ENCODE data around the gene RRP1B. TPM values are rescaled to one million over a fixed set of nuclear protein-coding genes. Genes with fewer than 3 reads are reported as not detected.

The RRP1B gene, protein sequence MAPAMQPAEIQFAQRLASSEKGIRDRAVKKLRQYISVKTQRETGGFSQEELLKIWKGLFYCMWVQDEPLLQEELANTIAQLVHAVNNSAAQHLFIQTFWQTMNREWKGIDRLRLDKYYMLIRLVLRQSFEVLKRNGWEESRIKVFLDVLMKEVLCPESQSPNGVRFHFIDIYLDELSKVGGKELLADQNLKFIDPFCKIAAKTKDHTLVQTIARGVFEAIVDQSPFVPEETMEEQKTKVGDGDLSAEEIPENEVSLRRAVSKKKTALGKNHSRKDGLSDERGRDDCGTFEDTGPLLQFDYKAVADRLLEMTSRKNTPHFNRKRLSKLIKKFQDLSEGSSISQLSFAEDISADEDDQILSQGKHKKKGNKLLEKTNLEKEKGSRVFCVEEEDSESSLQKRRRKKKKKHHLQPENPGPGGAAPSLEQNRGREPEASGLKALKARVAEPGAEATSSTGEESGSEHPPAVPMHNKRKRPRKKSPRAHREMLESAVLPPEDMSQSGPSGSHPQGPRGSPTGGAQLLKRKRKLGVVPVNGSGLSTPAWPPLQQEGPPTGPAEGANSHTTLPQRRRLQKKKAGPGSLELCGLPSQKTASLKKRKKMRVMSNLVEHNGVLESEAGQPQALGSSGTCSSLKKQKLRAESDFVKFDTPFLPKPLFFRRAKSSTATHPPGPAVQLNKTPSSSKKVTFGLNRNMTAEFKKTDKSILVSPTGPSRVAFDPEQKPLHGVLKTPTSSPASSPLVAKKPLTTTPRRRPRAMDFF
- 30.7 TPM for total RNA-seq (2021; ENCODE audit: unreplicated experiment)
- 13.6 TPM for polyA plus RNA-seq (2012; ENCODE audit: insufficient read length)
- percentile 73 among the genes with signal in this experiment for Bru-seq, nascent RNA
- BruChase-seq, experiment 1, labeled RNA remaining after a 2-hour chase = percentile 86 among the genes with signal in this experiment
- percentile 91 among the genes with signal in this experiment for BruChase-seq, experiment 2, labeled RNA remaining after a 6-hour chase
- long read RNA-seq, partial matches to known transcripts = 36 of 37 reads
- long read RNA-seq, other reads (novel, unspliced or antisense) = 1 of 37 reads

DNA sequence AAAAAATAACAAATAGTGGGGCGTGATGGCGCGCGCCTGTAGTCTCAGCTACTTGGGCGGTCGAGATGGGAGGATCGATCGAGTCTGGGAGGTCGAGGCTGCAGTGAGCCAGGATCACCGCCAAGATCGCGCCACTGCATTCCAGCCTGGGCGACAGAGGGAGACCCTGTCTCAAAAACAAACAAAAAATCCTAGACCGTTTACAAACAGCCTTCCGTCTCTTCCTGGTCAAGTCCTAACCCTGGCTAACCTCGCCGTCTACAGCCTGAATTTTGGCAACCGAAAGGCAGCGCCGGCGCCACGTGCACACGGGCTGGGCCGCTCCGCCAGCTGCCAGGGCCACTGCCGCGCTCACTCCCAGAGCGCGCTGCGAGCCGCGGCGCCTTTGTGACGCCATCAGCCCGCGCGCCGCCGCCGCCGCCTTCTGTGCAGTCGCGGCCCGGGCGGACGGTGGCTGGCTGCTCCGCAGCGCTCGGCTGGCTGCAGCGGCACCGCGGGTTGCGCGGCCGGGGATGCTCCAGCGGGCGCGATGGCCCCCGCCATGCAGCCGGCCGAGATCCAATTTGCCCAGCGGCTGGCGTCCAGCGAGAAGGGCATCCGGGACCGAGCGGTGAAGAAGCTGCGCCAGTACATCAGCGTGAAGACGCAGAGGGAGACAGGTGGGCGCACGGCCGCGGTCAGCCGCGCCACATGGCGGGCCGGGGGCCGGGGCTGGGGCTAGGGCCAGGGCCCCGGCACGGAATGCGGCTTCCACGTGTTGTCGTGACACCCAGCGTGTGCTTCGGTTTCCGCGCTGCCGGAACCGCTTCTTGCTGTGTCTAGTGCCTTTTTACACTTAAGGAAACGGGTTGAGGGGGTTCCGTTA lies at the start of gene RRP1B, which contains the start of gene HSF2BP:
RRP1B (plus strand) TSS at position 425 of the 865 bp plus-strand sequence; CDS start at position 530, 105 bp downstream.
HSF2BP (minus strand) TSS at position 353 of the 865 bp plus-strand sequence. CDS start 1,392 bp downstream, outside the sequence.
- TF ChIP-seq, protein P1, sequence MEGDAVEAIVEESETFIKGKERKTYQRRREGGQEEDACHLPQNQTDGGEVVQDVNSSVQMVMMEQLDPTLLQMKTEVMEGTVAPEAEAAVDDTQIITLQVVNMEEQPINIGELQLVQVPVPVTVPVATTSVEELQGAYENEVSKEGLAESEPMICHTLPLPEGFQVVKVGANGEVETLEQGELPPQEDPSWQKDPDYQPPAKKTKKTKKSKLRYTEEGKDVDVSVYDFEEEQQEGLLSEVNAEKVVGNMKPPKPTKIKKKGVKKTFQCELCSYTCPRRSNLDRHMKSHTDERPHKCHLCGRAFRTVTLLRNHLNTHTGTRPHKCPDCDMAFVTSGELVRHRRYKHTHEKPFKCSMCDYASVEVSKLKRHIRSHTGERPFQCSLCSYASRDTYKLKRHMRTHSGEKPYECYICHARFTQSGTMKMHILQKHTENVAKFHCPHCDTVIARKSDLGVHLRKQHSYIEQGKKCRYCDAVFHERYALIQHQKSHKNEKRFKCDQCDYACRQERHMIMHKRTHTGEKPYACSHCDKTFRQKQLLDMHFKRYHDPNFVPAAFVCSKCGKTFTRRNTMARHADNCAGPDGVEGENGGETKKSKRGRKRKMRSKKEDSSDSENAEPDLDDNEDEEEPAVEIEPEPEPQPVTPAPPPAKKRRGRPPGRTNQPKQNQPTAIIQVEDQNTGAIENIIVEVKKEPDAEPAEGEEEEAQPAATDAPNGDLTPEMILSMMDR (IDR thresholded peaks at IDR 0.05) = no peak
- TF ChIP-seq SIN3A (IDR thresholded peaks at IDR 0.05; ENCODE audit: borderline replicate concordance, insufficient read depth, low read depth, low read length) (peak; percentile 66; the same call in 1 of the 2 replicates), POLR2AphosphoS5 (IDR thresholded peaks at IDR 0.05; ENCODE audit: low read depth, low read length) (peak; percentile 81), TCF7L2 (IDR thresholded peaks at IDR 0.05; ENCODE audit: low read depth, low read length) (peak; percentile 94)
- TF ChIP-seq, protein P2, sequence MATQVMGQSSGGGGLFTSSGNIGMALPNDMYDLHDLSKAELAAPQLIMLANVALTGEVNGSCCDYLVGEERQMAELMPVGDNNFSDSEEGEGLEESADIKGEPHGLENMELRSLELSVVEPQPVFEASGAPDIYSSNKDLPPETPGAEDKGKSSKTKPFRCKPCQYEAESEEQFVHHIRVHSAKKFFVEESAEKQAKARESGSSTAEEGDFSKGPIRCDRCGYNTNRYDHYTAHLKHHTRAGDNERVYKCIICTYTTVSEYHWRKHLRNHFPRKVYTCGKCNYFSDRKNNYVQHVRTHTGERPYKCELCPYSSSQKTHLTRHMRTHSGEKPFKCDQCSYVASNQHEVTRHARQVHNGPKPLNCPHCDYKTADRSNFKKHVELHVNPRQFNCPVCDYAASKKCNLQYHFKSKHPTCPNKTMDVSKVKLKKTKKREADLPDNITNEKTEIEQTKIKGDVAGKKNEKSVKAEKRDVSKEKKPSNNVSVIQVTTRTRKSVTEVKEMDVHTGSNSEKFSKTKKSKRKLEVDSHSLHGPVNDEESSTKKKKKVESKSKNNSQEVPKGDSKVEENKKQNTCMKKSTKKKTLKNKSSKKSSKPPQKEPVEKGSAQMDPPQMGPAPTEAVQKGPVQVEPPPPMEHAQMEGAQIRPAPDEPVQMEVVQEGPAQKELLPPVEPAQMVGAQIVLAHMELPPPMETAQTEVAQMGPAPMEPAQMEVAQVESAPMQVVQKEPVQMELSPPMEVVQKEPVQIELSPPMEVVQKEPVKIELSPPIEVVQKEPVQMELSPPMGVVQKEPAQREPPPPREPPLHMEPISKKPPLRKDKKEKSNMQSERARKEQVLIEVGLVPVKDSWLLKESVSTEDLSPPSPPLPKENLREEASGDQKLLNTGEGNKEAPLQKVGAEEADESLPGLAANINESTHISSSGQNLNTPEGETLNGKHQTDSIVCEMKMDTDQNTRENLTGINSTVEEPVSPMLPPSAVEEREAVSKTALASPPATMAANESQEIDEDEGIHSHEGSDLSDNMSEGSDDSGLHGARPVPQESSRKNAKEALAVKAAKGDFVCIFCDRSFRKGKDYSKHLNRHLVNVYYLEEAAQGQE (IDR thresholded peaks at IDR 0.05; ENCODE audit: insufficient read depth in 1 of 2, low read depth in 2 of 2, low read length in 1 of 2) = no peak
- ChIA-PET CTCF (no interaction called here), POLR2A (no interaction called here)
- H3K9me3 ChIP-seq (ENCODE audit: control insufficient read depth, insufficient read depth, low read depth, low read length) = no peaks in the 10 kb centered on the region
- DNase-seq (ENCODE audit: low read depth, low spot score) (no peak), ATAC-seq (peak; percentile 98)
- peak within 1 kb of the TSS; percentile 84 for H3K27ac ChIP-seq (ENCODE audit: low read length)
- intact Hi-C loops (cut with micrococcal nuclease; ENCODE audit: unreplicated experiment) = no loop called here
- no peaks in the 10 kb centered on the region for H3K27me3 ChIP-seq (ENCODE audit: control insufficient read depth, insufficient read depth, low read length)
- in situ Hi-C loops (cut with HindIII; ENCODE audit: low pct_unique_long_range_greater_than_20kb, low sequenced_read_pairs) = no loop called here
- peak within 1 kb of the TSS; percentile 82 to 89 for H3K4me3 ChIP-seq (ENCODE audit: low read depth in 2 of 2, low read length in 2 of 2)
- BruUV-seq (replicated peaks) = TSS peak; percentile 81
- H3K36me3 ChIP-seq (ENCODE audit: control insufficient read depth, insufficient read depth, low read length) = peaks cover 3% of the 10 kb centered on the region
- peaks cover 5% of the 10 kb centered on the region; the same call in 1 of the 2 replicates for H3K4me1 ChIP-seq (ENCODE audit: control insufficient read depth, insufficient read depth, low read length)

Data from Panc1 (cell line).